NCI-H345 treated with DMSO at 0.1 percent for 48 hours (cell line): ENCODE measurements around the gene LYPD3.
A peak's percentile ranks its signal among the peaks of the same experiment; 100 is the strongest.

Experiments
- DNase-seq: peaks from one replicate; lab custom pipeline; 2025; ENCODE audit not compliant: unreplicated experiment; lab: John Stamatoyannopoulos, UW

The LYPD3 gene

DNA sequence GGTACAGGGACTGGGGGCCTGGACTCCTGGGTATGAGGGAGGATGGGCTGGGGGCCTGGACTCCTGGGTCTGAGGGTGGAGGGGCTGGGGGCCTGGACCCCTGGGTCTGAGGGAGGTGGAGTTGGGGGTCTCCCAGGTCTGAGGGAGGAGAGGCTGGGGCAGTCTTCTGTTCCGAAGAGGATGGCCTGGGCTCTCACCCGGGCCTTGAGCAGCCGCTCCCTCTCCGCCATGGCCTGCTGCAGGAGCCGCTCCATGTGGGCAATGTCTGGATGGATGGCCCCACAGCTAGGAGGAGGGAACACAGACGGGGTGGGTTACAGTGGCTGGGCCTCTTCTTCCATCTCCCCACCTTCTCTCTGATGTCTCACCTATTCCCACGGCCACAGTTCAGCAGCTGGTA, 21.0 kb upstream of the LYPD3 start:
- no peak for DNase-seq

DNA sequence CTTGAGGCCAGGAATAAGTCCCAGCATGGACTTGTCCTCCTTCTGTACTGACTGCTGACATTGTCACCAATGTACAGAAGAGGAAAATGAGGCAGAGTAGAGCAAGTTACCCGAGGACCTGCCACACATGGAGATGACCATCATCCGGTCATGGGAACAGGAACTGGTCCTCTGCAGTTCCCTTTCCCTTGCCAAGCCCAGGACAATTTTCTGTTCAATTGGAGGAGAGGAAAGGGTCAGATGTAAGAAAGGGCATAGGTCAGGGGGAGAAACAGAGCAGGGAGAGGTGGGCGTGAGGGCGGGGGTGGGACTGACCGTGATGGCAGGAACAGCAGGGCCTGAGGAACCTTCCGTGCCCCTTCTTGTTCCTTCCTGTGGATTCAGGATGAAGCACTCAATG, 20.5 kb upstream of the LYPD3 start:
- DNase-seq, result no peak

DNA sequence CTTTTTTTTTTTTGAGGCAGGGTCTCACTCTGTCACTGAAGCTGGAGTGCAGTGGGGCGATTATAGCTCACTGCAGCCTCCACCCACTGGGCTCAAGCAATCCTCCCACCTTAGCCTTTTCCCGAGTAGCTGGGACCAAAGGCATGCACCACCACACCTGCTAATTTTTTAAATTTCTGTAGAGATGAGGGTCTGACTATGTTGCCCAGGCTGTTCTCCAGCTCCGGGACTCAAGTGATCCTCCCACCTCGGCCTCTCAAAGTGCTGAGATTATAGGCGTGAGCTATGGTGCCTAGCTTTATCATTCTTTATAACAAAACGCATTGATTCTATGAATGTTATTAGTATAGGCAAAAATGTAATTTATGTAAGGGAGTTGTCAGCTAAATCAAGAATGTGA, 17.9 kb upstream of the LYPD3 start:
- no peak for DNase-seq

GRCh38 chr19:43482193-43482592, 16.8 kb upstream of the LYPD3 start:
- no peak for DNase-seq

DNA sequence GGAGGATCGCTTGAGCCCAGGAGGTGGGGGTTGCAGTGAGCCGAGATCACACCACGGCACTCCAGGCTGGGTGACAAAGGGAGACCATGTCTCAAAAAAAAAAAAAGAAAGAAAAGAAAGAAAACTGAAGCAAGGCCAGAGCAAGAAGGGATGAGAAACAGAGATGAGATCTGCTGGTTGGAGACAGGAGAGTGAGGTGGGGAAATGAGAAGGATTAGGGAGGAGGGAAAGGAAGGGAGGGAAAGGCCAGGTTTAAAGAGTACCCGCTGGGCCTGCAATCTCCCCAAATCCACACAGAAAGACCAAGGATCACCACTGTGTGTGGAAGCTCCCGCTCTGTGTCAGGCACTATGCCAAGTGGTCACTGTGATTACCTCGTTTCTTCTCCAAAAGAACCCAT, 16.3 kb upstream of the LYPD3 start:
- no peak for DNase-seq

DNA sequence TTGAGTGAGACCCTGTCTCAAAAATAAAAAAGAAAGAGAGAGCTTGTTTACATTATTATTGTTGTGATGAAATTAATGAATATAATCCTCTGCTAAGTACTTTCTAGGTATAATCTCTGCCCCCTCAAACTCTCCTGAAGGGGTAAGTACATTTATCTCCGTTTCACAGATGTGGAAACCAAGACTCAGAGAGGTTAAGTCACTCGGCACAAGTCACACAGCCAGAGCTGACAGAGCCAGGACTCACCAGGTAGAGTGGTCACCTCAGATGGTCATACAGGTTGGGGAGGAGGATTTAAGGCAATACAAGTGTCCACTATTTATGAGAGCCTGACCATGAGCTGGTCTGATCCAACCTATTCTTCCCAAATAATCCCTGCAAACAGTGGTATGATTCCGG, 15.2 kb upstream of the LYPD3 start:
- DNase-seq, result no peak

GRCh38 chr19:43479961-43480561, 14.7 kb upstream of the LYPD3 start:
- DNase-seq, result no peak

- DNase-seq, result no peak
Measured at GRCh38 chr19:43479226-43479625, 13.8 kb upstream of the LYPD3 start.

DNA sequence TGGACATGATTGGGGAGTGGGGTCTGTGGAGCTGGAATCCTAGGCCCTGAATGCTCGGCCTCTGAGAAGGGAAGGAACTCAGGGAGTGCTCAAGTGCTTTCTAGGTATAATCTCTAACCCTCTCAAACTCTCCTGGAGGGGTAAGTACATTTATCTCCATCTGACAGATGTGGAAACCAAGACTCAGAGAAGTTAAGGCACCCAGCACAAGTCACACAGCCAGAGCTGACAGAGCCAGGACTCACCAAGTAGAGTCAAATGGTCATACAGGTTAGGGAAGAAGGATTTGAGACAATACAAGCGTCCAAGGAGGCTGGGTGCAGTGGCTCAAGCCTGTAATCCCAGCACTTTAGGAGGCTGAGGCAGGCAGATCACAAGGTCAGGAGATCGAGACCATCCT, 12.9 kb upstream of the LYPD3 start:
- no peak for DNase-seq

DNA sequence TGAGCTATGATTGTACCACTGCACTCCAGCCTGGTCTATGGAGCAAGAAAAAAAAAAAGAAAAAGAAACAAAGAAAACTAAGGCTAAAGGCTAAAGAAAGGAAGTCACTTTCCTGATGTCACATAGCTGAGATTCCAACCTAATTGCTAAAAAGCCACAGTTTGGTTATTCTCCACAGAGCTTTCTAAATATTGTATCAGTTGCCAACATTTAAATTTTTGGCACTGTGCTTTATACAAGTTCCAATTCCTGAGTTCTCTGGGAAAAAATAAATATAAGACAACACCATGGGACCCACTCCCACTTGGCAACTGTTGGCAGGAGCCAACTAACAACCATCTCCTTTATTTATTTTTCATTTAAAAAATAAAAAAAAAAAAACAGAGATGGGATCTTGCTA, 11.2 kb upstream of the LYPD3 start:
- no peak for DNase-seq

GRCh38 chr19:43474986-43475705, 9.7 kb upstream of the LYPD3 start:
- DNase-seq, result peak; percentile 40

DNA sequence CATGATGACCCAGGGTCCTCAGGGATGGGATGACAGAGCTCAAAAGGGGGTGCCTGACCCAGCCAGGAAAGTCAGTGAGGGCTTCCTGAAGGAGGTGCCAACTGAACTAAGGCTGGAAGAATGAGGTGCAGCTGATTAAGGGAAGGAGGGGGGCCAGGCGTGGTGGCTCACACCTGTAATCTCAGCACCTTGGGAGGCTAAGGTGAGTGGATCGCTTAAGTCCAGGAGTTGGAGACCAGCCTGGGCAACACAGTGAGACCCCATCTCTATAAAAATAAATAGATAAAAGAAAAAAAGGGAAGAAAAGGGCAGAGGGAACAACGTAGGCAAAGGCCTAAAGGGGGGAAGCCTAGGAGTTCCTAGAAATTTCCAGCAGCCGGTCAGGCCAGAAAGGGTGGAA, 9.1 kb upstream of the LYPD3 start:
- DNase-seq, result no peak

DNA sequence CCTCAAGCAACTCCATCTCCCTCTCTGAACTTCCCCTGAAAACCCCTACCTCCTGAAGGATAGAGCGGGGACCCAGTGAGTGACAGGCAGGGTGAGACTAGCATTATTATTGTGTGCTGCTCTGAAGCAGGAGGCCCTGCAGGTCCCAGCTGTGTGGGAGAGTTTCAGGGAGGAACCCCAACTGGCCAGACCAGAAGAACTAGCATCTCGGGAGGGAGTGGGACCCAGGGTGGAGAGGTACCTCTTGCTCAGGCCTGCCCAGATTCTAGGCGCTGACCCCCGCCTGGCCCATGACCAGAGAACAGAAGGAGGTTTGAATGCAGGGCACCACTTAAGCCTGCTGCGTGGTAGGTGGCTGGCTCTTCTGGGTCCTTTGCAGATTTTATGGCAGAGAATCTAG, 5.7 kb upstream of the LYPD3 start:
- DNase-seq, result no peak

DNA sequence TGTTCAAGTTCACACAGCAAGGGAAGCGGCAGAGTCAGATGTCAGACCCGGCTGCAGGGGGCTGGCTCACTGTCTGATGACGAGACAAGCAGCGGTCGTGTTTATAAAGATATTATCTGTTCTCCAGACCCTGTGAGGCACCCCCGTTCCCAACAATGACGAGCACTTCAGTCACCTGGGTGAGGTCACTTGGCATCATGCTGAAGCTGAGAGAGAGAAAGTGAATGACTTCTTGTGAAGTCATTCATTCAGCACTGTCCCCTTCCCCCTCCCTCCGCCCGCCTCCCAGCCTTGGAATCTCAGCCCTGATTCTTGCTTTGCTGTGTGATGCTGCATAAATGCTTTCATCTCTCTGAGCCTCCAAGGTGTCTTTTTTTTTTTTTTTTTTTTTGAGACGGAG, 4.9 kb upstream of the LYPD3 start:
- no peak for DNase-seq

DNA sequence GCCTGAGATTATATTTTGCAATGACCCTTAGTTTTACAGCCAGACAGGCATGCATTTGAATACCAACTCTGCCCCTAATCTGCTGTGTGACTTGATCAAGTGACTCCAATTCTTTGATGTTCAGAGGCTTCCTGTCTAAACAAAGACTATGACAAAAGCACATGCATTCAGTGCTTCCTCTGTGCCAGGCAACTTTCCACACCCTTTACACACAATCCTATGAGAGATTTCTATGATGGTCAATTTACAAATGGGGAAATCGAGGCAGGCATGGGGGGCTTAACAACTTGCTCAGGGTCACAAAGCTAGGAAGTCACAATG, 3.7 kb upstream of the LYPD3 start:
- DNase-seq, result no peak

- DNase-seq, result no peak
Measured at GRCh38 chr19:43468354-43469159, 3.1 kb upstream of the LYPD3 start.

DNA sequence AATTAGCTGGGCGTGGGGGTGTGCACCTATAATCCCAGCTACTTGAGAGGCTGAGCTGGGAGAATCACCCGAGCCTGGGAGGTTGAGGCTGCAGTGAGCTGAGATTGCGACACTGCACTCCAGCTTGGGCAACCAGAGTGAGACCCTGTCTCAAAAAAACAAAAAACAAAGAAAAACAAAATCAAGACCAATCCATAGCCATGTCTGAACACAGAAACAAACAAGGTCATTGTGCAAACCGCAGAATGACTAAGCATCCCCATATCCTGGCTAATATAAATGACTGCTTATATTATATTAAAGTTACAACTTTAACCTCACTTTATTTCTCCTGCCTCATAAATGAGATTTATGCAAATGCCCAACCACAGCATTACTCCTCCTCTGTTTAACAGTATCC, 2.3 kb upstream of the LYPD3 start:
- DNase-seq, result no peak

- DNase-seq, result no peak
Measured at GRCh38 chr19:43467276-43467675, 1.9 kb upstream of the LYPD3 start.

GRCh38 chr19:43466793-43467192, 1.4 kb upstream of the LYPD3 start:
- no peak for DNase-seq

- DNase-seq, result peak; percentile 49
Measured at GRCh38 chr19:43464134-43464775, 1.2 kb downstream of the LYPD3 start.

DNA sequence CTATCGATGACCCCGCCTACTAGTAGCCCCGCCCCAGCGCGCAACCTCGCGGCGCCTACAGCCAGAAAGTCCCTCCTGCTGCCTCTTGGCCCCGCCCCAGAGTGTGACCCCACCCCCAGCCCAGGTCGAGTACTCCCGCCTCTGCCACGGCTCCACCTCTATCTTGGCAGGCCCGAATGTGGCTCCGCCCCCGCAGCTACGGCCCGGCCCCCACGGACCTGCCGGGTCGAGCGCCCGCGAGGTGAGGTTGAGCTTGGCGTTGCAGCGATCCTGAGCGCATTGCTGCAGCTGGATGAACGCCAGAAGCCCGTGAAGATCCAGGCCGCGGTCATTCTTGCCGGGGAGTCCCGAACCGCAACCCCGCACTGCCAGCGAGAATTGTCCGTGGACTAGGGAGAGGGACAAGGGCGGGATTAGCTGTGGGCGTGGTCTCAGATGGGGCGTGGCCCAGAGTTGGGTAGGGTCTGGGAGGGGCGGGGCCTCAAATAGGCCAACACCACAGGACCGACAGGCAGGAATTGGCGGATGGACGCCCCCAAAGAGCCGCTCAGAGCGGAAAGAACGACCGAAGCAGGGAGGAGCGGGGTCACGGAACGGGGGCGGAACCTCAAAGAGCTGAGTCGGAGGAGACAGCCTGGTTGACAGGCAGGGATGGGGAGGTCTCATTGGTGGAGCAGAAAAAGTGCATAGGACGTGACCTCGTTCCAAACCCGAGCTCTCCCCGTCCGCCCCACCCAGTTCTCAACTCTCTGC, 1.9 kb downstream of the LYPD3 start:
- peak; percentile 75 for DNase-seq
